GM19397 (cell line): ENCODE results near the gene GTPBP3.

ENCODE experiments used
- ATAC-seq: cut with Tn5 transposase; IDR thresholded peaks from one replicate; pipeline ENCODE4 v1.9.1; 2021; ENCODE audit warnings: mild to moderate bottlenecking, moderate library complexity; ENCODE audit not compliant: unreplicated experiment

Gene GTPBP3

GRCh38 chr19:17327654-17328516, 9.5 kb upstream of the GTPBP3 start:
- no peak for ATAC-seq

GRCh38 chr19:17328517-17329365, 8.6 kb upstream of the GTPBP3 start:
- no peak for ATAC-seq

GRCh38 chr19:17329366-17330261, 7.7 kb upstream of the GTPBP3 start:
- no peak for ATAC-seq

- ATAC-seq, result no peak
Observed at GRCh38 chr19:17330262-17331044, 6.9 kb upstream of the GTPBP3 start.

GRCh38 chr19:17331045-17331558, 6.3 kb upstream of the GTPBP3 start:
- ATAC-seq, result no peak

- no peak for ATAC-seq
Observed at GRCh38 chr19:17332360-17332676, 5.0 kb upstream of the GTPBP3 start.

GRCh38 chr19:17332677-17333581, 4.4 kb upstream of the GTPBP3 start:
- no peak for ATAC-seq

- peak; percentile 5 for ATAC-seq
Observed at GRCh38 chr19:17333611-17334413, 3.5 kb upstream of the GTPBP3 start.

GRCh38 chr19:17334414-17335409, 2.6 kb upstream of the GTPBP3 start, which contains the start of gene ANO8:
Gene ANO8, minus strand, starts transcription at chr19:17334855. Its CDS starts 185 bp downstream, at chr19:17334670.
- ATAC-seq, result peak; percentile 46

GRCh38 chr19:17335575-17335974, 1.8 kb upstream of the GTPBP3 start:
- ATAC-seq, result no peak

GRCh38 chr19:17337675-17338432, 501 bp downstream of the GTPBP3 start:
- no peak for ATAC-seq

GRCh38 chr19:17338433-17339078, 1.2 kb downstream of the GTPBP3 start:
- ATAC-seq, result no peak

- no peak for ATAC-seq
Observed at GRCh38 chr19:17339088-17339741, 1.9 kb downstream of the GTPBP3 start.

- no peak for ATAC-seq
Observed at GRCh38 chr19:17340302-17340870, 3.0 kb downstream of the GTPBP3 start.

GRCh38 chr19:17340871-17341357, 3.6 kb downstream of the GTPBP3 start:
- no peak for ATAC-seq
